CD4-positive, alpha-beta T cell treated with Interleukin-6 for 4 hours (primary cell): ENCODE results near the gene AATK.

Experiments used
- DNase-seq: peaks from one replicate; pipeline ENCODE4 v3.0.0-alpha.2; 2020; ENCODE audit warnings: mixed read lengths

AATK gene

DNA sequence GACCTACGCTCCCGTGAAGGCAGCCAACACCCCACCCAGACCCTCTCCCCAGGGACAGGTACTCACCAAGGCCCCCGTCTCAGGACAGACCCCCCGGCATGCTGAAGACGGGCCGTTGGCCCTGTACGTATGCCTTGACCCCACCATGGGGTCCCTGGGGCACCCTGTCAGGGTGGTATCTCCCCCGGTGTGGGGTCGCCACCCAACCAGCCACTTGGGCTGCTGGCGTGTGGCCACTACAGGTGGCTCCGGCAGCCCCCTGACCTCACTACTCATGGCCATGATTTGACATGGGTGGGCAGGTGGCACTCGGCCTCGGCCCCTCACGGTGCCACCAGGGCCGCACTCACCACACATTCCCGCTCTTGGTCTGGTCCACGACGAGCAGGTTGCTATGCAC is 41.6 kb downstream of the AATK start:
- no peak for DNase-seq

DNA sequence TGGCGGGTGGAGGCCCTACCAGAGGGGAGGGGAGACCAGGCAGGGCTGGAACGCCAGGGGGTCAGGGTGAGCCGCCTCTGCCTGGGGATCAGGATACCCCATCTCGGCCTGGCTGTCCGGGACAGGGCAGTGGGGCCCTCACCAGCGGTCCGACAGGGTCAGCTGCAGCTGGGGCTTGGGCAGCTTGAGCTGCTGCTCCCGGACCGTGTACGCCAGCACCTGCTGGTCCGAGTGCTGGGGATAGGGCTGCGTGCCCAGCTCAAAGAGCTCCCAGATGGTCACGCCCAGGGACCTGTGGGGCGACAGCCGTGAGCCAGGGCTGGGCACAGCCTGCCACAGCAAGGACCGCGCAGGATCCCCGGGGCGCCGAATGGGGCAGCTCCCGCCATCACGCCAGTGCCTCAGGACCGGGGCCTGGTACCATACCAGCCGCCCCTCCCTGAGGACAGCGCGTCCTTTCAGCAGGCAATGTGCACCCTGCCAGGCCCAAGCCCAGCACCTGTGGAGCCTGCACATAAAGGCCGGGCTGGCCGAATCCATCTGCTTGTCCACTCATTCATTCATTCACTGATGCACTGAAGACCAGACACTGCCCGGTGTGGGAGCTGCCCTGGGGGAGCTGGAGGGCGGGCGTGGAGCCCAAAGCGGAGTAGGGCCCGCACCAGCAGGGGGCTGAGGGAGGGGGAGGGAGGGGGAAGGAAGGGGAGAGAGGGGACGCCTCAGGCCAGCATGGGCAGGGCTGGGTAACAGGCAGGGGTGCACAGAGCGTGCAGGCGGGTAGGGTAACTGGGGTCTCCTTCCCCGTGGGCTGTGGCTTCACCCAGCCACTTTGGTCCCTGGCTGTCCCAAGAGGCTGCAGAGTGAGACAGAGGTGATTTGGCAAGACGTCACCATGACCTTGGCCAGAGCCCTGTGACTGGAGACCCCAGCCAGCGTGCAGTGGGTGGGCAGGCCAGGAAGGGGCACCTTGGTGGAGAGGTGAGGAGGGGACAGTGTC is 42.7 kb downstream of the AATK start:
- DNase-seq = no peak

DNA sequence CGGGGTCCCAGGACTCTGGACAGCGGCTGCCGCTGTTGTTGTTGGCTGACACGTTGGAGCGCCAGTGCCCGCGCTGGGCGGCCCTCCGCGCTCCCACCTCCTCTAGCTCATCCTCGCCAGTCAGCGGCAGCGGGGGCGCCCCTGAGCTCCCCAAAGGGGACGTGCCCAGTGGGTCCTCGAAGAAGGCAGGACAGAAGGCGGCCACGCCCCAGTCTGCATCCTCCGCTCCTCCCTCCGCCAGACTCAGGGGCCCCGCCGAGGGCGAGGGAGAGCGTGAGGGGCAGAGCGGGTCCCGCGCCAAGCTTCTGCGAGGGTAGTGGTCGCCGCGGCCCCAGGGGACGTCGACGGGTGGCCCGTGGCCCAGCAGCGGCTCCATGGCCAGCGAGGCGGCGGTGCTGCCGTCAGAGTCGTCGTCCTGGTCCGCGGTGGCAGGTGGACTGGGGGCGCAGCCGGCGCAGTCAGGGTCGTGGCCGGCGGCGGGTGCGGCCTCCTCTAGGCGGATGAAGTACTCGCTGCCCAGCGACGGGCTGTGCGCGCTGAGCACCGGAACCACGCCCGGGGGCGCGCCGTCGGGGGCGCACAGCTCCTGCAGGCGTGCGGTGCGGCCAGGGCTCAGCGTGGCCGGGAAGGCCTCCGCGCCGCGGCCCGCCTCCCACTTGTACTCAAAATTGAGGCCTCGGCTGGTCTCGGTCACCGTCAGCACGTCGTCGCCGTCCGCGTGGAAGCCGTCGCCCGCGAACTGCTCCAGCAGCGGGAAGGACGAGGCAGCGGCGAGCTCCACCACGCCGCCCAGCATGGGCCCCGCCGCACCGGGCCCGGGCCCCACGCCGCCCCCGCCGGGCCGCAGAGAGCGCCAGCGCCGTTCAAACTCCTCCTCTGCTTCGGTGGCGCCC is 43.9 kb downstream of the AATK start:
- DNase-seq = no peak

DNA sequence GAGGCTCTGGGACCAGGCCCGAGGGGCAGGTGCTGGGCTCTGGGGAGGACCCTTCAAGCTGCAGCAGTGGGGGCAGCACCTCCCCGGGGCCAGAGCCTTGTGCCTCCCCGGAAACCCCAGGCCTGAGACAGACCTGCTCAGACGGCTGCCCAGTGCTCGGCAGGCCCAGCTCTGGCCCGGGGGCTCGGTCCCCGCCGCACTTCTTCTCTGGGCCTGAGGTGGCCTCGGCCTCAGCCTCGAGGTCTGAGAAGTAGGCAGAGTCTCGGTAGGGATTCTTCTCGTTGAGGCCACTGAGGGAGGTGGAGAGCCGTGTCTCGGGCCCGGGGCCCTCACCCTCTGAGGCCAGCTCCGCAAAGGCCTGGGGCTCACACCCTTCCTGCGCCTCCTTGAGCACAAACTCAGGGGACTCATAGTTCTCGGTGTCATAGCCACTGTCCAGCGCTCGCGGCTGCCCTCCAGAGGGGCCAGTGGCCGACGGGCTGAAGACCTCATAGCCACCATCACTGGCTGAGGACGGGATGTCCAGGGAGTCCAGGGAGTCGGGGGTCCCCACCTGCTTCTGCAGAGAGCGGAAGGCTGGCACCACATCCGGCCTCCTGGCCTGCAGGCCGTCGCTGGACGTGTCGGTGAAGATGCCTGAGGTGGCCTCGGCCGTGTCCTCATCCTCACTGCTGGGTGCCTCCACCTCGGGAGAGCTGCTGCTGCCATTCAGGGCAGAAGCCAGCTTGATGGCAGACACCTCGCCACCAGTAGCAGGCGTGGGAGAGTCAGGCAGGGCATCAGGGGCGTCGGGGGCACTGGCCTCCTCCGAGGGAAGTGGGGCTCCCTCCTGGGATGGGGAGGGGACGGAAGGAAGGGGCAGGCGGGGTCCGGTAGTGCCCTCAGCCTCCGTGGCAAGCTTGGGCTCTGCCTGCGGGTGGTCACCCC is 45.1 kb downstream of the AATK start:
- DNase-seq = no peak

DNA sequence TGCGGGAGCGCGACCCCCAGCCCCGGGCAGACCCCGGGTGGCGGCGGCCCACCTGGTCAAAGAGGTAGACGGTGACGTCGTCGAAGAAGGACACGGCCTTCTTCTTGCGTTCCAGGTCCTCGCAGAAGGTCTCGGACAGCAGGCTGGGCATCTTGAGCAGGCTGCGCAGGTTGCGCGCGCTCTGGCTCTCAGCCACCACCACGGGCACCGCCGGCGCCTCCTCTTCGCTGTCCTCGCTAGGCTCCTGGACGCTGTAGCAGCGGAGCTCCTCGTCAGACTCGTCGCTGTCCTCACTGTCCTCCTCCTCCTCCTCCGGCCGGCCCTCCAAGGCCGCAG is 45.9 kb downstream of the AATK start:
- no peak for DNase-seq

DNA sequence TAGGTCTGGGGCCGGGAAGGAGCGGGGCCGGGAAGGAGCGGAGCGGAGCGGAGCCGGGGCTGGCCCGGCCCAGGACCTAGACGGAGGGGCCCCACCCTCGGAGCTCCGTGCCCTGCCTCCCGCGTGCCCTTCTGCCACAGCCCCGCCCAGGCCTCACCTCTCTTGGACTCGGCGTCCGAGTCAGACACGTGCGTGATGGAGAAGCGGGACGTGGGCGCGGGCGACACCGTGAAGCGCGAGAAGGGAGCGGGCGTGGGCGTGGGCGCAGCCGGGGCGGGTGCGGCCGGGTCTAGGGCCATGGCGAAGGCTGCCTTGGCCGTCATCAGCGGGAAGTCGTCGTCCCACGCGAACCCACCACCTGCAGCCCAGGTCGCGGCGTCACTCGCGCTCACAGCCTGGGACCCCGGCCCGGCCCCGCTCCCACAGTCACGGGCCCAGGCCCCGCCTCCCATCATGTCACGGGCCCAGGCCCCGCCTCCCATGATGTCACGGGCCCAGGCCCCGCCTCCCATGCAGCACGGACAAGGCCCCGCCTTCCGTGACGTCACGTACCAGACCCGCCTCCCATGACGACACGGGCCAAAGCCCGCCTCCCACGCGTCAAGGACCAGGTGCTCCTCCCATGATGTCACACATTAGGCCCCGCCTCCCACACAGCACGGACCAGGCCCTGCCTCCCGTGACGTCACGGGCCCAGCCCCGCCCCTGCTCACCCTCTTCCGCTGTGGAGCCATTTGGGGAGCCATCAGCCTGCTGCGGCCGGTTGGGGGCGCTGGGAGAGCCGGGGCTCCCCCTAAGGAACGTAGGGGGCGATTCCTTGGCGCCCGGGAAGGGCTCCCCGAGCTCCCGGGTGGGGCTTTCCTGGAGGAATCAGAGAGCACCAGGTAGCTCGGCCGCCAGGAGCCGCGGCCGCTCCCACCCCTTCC is 46.5 kb downstream of the AATK start:
- peak; percentile 67 for DNase-seq

DNA sequence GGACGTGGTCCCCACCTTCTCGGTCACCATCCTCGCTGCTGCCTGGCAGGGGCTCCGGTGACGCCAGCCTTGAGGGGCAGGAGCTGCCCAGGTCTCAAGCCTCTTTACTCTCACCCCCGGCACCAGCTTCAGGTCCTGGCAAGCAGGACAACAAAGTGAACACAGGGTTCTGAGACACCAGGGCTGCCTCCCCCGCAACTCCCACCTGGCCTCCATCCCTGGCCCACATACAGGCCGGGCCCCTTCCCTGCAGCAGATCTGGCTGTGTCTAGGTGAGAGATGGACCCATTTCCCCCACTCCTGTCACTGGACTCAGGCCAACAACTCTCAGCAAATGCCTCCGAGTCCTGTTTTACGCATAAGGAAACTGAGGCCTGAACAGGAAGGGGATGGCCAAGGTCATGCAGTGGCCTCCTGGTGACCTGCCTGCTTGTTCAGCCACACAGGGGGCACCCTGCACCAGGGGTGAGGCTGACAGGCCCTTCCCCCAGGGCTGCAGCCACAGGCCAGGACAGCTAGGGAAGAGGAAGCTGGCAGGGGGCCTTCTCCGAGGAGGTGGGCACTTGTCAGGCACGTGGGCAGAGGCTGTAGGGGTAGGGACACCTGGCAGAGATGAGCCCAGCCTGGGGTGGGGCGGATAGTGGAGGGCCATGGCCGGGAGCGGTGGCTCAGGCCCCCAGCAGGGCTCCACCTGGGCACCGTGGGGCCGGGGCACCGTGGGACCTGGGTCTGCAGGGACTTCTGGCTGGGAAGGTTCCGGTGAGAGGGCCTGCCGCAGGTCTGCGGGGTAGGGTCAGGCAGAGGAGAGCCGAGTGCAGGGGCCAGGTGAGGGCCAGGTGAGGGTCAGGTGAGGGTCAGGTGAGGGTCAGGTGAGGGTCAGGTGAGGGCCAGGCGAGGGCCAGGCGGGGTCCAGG is 47.5 kb downstream of the AATK start:
- DNase-seq = no peak

DNA sequence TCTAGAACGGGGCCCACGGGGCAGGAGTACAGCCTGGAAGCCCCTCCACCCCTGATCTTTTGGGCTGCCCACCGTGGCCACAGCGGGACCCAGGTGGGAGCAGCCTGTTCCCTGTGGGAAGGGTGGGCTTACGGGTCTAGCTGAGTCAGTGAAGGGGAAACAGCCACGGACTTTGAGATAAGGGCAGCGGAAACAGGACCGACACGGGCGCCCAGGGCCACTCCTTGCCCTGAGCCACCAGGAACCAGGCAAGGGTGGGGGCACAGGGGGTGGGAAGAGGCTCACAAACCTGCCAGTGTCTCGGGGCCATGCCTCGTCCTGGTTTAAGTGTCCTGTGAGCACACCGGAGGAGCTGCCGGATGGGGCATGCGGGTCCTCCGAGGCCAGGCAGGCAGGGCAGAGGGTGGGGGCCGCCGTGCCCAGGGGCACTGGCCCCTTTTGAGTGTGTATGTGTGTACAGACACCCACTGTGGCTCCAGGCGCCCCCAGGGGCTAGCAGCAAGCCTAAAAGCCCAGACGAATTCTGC is 48.3 kb downstream of the AATK start:
- DNase-seq = no peak

DNA sequence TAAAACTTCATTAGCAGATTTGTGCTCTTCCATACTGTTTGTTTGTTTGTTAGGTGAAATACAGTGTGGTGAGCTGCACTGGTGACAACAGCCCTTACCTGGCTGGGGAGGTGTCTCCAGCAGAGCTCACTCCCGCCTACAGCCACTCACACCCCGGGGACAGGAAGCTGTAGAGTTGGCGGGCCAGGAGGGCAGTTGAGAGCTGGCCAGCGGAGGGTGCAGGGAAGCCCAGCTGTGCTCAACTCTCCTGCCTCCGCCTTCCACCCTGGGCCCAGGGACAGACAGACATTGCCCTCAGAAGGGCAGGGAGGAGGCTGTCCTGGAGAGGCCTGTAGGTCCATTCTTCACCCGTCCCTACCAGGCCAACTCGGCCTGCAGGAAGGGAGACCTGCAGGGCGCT is 49.3 kb downstream of the AATK start:
- no peak for DNase-seq

DNA sequence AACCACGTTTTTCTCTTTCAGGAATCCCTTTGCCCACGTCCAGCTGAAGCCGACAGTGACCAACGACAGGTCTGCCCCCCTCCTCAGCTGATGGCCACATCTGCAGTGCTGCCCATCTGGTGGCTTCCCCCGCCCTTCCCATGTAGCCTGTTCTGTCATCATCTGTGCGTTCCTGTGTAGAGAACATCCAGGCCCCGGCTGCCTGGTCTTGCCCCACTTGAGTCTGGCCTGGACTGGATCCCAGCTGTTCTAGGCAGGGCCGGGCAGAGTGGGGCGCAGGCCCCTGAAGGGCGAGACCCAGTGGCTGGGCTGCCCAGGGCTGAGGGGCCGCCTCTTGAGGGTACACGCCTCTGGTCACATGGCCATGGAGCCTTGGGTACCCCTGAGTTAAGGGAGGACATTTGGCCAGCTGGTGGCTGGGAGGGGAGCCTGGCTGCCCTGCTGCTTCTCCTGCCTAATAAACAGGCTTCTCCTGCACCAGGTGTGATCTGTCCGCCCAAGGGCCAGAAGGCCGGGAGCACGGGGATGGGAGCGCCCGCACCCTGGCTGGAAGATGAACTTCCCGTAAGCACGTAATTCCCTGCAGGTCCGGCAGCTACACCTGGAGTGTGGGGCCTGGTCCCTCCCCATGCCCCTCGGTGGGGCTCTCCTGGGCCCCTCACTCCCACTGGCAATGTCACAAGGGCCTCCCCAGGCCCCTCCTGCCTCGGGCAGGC is 50.1 kb downstream of the AATK start:
- DNase-seq = no peak

DNA sequence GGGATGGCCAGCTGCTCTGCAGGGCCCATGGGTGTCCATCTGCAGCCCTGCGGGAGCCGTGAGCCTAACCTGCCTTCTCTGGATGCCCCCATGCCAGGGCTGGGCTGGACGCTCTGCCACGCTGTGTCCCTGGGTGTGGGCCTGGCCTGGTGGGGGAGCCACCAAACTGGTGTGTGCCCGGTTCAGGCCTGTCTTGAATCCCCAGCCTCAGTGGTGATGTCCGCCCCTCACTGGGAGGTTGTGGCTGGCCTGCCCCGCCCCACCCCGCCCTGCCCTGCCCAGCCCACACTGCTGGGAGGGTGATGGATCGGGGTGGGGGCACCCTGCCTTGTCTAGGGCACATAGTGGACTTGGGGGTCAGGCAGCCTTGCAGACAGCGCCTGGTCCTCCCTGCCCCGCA is 50.8 kb downstream of the AATK start:
- no peak for DNase-seq

DNA sequence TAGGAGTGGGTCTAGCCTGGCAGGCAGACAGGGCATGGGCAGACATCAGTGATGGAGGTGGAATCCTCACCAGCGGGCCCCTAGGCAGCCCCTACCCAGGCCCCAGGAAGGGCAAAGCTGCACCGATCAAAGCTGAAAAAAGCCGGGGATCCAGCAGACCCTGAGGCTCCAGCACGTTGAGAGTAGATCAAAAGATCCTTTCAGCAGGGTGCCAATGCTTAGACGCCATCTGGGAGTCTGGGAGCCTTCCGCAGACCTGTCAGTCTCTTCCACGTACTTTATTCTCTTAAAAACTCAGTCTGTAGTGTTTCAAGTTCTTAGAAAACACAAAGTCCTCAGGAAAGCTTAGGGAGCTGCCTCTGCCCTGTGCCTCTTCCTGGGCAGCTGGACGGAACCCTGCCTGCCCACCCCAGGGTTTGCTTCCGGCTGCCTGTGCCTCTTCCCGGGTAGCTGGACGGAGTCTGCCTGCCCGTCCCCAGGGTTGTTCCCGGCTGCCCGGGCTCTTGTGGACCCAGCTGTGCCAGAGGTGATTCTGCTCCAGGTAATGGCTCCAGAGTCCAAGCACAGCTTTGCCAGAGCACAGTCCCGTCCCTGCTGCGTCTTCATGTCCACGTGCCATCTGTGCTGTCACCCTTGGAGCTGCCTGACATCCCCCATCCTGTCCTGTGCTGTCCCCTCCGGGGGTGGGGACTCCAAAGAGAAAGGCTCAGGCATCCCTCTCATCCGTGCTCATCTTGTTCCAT is 51.5 kb downstream of the AATK start:
- no peak for DNase-seq

DNA sequence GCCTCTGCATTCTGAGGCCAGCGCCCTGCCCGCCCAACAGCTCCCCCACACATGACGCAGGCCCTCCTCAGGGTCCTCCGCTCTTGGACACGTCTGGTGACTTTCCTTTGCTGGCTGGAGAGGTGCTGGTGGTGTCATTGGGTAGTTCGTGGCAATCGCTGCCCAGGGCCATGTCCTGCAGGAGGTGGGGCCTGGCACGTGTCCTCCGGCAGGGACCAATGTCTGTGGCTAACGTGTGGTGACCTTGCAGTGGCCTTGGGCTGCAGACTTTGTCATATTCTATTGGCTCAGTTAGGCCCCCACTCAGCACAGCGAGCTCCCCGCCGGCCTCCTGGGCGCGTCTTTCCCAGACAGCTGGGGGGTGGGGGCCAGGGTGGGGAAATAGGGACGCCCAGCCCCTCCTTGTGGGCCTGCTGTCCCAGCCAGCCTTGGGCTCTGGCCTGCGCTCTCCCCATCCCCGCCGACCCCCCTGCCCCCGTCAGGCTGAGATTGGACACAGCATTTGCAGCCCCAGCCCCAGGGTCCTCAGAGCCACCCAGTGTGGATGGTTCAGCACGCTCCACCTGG is 52.8 kb downstream of the AATK start:
- DNase-seq = no peak

DNA sequence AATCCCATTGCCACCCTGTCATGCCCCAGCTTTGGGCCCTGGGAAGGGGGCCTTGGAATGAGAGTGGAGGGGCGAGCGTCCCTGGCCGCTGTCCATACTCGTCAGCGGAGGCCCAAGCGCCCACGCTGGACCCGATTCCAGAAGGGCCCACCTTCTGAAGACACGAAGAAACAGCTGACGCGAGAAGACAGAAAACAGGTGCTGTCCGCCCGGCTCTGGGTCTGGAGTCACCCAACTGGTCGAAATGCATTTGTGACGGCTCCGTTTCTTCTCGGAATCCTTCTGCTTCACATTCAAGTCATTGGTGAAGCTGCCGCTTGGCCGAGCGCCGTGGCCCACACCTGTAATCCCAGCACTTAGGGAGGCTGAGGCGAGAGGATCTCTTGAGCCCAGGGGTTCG is 53.6 kb downstream of the AATK start:
- no peak for DNase-seq

DNA sequence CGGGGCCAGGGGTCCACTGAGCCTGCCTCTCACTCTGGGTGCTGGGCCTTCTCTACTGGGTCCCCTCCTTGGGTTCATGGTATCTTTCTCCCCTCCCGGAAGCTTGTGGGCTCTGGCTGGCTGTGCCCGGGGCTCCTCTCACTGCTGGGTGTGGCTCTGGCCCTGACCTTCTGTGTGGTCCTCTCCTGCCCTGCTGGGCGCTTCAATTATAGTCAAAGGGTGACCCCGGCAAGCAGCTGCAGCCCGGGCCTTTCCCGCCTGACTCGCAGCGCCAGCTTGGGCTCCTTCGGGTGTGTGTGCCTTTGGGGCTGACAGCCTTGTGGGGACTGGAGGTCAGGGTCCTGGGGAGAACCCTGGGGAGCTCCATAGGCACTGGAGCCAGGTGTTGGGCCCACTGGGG is 55.0 kb downstream of the AATK start:
- DNase-seq = no peak

DNA sequence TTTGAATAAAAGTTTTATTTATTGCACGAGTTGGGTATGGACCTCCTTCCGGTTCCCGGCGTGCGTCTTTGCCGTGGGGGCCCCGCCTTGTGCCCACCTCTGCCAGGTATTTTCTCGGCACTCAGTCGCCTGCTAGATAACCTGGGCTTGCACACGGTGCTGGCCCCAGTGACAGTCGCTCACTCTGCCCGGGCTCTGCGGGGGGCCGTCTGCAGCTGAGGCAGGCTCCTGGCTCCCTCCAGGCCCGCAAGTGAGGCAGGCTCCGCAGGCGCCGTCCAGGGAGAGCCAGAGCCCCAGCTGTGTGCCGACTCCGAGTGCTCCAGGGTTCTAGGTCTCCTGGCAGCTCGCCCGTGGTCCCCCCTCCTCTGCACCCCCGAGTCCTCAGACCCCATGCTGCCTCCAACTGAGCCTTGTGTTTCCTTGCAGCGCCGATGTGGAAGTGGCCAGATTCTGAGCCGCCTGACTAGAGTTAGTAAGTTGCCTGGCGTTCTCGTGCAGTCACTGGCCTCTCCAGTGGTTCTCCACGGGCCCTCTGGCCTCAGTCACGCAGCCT is 55.5 kb downstream of the AATK start:
- no peak for DNase-seq

DNA sequence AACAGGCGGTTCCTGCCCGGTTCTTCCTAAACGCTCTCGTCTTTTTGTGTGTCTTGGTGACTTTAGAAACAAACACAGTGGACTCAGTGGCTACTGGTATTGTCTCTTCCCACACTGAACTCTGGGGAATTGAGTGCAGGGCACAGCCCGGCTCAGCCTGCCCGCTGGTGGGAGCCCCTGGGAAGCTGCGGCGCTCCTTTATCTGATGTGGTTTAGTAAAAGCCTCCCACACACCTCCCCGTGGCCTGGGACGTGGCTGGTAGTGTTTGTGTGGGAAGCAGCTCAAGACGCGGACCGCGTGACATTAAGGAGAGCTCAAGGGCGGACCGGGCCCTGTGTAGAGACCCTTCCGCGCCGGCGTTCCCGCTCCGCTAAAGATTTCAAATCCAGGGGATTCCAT is 56.1 kb downstream of the AATK start:
- no peak for DNase-seq

DNA sequence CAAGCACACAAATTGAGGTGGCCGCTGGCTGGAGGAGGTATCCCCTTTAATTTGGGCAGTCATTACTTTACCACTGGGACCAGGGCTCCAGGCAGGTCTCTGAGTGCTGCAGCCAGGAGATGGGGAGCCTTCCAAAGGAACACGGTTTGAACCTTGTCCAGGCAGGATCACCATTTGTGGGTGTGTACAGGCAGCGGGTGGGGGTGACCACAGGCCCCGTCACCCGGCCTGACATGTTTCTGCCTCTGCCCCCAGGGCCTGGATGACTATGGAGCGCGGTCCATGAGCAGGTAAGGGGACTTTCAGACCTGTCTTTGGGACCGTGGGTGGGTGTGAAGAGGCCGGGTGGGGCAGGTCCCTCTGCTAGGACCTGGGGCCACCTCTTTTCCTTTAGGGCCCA is 57.8 kb downstream of the AATK start:
- no peak for DNase-seq
